HG03045 (cell line): ENCODE results near the gene SIVA1.

Experiments
- ATAC-seq: cut with Tn5 transposase; IDR thresholded peaks from one replicate; pipeline ENCODE4 v1.9.1; 2021; ENCODE audit warnings: mild to moderate bottlenecking, moderate library complexity; ENCODE audit not compliant: unreplicated experiment

SIVA1 gene, protein sequence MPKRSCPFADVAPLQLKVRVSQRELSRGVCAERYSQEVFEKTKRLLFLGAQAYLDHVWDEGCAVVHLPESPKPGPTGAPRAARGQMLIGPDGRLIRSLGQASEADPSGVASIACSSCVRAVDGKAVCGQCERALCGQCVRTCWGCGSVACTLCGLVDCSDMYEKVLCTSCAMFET

DNA sequence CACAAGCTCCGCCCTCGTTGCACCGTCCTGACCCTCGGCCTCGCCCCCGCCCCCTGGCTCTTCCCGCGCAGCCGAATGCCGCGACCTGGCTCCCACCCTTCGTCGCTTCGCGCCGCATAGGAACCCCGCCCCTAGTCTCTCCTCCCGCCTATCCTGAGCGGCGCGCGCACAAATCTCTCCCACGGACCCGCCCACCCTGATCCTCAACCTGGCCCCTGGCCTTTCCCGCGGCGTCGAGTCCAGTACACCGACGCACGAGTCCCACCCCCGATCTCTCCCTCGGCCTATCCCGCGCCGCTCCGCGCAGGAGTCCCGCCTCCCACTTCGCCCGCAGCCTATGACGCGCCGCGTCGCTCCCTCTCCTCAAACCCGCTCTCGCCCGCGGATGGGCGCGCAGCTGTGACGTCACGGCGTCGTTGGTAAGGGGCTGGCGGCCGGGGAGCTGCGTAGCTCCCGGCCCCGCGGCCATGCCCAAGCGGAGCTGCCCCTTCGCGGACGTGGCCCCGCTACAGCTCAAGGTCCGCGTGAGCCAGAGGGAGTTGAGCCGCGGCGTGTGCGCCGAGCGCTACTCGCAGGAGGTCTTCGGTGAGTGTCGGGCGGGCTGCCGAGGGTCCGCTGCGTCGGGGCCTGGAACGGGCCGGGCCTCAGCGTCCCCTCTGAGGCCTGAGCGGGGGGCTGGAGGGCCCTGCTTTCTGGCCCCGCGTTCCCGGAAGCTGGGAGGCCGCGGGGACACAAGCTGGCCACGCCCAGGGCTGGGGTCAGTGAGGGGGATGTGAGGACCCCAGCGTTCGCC, at the start of gene SIVA1:
TSS of gene SIVA1 (plus strand) at position 413 of the 793 bp plus-strand sequence. CDS start at position 468, 55 bp downstream.
- ATAC-seq: peak; percentile 86

DNA sequence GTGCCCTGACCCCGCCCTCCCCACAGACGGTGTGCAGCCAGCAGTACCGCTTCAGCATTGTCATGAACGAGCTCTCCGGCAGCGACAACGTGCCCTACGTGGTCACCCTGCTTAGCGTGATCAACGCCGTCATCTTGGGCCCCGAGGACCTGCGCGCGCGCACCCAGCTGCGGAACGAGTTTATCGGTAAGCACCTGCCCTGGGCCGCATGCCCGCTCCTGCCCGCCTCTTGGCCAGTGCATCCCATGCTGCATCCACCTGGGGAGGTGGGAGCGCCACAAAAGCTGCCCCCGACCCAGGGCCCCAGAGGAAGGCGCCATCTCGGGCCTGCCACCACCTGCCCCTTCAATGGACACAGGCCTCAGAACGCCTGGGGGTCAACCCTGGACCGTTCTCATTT, 49.7 kb upstream of the SIVA1 start:
- no peak for ATAC-seq

DNA sequence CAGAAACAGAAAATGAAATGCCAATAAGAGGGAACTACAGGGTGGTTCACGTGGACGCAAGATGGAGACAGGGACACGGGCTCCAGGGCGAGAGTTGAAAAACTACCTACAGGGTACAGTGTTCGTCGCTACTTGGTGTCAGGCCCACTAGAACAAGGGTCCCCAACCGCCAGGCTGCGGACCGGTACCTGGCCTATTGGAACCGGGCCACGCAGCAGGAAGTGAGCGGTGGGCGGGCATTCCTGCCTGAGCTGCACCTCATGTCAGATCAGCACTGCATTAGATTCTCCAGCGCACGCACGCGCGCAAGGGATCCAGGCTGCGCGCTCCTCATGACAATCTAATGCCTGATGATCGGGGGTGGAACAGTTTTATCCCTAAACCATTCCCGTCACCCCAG, 48.7 kb upstream of the SIVA1 start:
- no peak for ATAC-seq

DNA sequence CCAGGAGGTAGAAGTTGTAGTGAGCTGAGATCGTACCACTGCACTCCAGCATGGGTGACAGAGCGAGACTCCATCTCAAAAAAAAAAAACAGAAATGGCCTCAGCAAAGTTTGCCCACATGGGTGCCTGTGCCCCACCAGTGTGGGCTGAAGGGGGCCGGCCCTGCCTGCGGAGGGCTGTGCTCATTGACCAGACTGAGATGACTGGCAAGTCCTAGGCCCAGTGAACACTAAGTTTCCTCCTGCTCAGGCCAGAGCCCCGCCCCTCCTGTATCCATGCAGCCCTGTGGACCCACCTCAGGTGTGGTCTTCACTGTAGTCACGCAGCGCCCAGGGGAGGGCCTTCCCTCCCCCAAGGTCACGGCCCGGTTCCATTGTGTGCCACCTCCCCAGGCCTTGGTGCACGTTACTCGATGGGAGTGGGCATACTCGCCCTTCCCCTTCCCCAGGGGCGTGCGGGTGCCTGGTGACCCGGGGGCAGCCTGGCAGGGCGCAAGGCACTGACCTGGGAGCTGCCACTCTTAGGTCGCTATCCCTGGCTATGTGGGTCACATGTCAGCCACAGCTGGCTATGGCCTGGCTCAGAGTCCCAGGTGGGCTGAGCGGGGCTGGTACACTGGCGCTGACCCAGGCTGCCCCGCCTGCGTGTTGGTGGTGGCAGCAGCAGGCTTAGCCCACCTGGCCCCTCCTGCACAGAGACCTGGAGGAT, 47.5 kb upstream of the SIVA1 start:
- ATAC-seq: no peak

DNA sequence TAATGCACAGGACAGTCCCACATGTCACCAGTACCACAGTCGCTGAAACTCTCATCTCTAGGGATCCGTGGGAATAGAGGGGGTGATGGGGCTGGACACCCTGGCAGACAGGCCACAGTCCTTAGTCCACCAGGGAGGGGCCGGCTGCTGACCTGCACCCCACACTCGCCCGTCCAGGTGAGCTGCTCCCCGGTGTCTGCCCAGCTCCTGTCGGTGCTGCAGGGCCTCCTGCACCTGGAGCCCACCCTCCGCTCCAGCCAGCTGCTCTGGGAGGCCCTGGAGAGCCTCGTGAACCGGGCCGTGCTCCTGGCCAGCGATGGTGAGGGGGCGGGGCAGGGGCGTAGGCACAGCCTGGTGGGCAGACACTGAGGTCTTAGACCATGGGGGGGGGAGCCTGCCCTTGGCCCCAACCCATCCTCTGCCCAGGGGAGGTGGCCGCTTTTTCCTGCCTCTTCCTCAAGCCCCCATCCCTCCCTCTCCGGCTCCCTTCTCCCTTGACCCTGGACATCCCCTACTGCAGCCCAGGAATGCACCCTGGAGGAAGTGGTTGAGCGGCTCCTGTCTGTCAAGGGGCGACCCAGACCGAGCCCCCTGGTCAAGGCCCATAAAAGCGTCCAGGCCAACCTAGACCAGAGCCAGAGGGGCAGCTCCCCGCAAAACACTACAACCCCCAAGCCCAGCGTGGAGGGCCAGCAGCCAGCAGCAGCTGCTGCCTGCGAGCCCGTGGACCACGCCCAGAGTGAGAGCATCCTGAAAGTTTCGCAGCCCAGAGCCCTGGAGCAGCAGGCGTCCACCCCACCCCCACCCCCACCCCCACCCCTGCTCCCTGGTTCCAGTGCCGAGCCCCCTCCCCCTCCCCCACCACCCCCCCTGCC, 46.0 kb upstream of the SIVA1 start:
- ATAC-seq: no peak

DNA sequence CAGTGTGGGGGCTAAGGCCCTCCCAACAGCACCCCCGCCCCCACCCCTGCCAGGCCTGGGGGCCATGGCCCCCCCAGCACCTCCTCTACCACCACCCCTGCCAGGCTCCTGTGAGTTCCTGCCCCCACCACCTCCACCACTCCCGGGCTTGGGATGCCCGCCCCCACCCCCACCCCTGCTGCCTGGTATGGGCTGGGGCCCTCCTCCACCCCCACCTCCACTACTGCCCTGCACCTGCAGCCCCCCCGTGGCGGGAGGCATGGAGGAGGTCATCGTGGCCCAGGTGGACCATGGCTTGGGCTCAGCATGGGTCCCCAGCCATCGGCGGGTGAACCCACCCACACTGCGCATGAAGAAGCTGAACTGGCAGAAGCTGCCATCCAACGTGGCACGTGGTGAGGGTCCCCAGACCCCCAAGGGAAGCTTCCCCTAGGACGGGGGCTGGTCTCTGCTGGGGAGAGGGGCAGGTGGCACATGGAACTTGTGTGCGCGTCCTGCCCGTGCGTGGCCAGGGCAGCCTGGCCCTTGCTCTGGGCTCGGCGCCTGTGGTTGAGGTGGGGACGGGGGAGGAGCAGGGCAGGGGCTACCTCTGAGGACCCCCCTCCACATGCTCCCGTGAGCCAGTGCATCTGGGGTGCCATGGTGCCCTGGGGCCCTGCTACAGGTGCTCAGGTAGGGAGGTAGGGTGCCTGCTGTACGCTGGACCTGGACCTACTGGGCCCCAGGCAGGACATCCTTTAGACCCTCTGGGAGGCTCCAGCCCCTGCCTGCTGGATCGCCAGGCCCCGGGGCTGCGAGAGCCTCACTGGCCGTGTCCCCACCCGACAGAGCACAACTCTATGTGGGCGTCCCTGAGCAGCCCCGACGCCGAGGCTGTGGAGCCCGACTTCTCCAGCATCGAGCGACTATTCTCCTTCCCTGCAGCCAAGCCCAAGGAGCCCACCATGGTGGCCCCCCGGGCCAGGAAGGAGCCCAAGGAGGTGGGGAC, 45.0 kb upstream of the SIVA1 start:
- ATAC-seq: no peak

DNA sequence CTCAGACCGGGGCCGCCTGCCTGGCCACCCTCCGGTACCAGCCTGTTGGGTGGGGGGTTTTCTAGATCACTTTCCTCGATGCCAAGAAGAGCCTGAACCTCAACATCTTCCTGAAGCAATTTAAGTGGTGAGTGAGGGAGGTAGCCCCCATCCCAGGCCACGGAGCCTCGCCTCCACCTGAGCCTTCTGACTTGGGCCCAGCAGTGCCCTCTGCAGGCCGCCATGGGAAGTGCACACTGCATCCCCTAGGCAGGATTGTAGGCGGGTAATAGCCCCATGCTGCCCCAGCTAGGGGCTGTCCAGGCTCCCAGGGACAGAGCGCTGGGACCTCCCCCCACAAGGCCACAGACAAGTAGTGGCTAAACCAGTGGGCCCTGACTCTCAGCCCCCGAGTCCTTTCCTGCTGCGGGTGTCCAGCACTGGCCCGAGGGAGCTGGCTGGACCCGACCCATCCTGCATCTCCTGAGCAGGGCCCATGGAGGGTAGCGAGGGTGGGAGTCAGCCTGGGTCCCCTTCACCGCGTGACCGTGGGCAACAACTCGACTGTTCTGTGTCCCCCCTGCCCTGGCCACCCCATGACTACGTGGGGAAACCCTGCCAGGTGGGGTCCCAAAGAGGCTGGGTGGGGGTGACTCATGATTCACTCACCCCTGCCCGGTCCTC, 44.2 kb upstream of the SIVA1 start:
- ATAC-seq: no peak

DNA sequence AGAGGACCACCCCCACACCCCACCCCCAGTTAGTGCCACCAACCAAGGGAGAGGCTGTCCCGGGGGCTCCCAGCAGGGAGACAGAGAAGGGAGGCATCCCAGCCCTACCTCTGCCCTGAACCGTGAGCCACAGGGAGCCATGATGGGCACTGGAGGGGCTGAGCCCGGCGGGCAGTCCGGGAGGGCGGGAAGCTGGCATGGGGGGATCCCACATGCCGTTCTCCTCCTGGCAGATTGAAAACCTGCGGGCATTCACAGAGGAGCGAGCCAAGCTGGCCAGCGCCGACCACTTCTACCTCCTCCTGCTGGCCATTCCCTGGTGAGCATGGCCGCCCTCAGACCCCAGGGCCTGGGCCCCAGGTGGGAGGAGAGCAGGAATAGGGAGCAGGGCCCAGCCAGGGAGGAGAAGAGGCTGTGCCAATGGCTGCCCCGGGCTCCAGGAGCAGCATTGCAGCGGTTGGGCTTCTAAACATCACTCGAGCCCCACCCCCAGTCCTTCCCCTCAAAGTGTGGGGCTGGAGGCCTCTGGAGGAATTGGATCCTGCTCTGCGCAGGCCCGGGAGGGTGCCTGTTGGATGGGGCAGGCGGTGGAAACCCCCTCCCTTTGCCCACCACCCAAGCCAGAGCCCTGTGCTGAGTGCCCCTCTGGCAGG, 43.4 kb upstream of the SIVA1 start:
- ATAC-seq: no peak

DNA sequence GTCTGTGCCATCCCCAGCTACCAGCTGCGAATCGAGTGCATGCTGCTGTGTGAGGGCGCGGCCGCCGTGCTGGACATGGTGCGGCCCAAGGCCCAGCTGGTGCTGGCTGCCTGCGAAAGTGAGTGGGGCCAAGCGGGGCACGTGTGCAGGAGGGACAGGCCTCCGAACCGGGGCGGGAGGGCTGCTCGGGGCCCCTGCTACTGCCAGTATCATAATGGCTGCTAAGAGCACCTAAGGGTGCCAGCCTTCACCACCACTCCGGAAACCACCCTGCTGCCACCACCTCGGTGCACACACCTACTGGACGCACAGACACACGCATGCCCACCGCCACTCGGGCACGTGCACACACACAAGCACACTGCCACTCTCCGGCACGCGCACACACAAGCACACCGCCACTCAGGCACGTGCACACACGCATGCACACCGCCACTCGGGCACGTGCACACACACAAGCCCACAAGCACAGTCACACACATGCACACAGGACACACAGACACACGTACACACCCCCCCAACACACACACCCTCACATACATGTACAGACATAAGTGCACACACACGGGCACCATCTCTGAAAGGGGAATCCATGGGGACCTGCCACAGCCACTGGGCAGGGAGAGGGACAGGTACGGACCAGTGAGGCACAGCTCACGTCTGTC, 42.7 kb upstream of the SIVA1 start:
- ATAC-seq: no peak

DNA sequence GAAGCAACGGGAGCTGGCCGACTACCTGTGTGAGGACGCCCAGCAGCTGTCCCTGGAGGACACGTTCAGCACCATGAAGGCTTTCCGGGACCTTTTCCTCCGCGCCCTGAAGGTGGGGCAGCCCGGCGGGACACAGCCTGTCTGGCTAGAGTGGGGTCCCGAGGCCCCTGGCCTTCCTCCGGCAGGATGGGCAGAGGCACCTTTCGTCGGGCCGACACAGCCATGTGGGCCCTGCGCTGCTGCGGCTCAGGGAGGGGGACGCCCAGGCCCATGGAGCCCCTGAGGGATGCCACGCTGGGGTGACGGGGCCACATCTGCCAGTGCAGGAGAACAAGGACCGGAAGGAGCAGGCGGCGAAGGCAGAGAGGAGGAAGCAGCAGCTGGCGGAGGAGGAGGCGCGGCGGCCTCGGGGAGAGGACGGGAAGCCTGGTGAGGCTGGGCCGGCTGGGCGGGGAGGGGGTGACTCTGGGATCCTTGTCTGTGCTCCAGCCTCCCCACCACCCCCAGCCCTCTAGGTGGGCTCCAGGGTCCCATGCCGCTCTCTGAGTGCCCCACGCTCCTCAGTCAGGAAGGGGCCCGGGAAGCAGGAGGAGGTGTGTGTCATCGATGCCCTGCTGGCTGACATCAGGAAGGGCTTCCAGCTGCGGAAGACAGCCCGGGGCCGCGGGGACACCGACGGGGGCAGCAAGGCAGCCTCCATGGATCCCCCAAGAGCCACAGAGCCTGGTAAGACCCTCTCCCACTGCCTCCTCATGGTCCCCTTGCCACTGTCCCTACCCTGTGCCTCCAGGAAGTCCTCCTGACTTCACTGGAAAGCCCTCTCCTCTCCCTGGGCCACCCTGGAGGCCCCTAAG, 39.8 kb upstream of the SIVA1 start:
- ATAC-seq: no peak

DNA sequence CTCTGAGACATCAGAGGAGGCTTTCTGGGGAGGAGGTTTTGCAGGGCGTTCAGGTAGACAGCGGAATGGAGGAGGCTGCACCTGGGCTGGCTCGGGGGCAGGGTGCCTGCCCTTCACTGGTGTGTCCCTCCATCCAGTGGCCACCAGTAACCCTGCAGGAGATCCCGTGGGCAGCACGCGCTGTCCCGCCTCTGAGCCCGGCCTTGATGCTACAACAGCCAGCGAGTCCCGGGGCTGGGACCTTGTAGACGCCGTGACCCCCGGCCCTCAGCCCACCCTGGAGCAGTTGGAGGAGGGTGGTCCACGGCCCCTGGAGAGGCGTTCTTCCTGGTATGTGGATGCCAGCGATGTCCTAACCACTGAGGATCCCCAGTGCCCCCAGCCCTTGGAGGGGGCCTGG, 38.9 kb upstream of the SIVA1 start:
- no peak for ATAC-seq

DNA sequence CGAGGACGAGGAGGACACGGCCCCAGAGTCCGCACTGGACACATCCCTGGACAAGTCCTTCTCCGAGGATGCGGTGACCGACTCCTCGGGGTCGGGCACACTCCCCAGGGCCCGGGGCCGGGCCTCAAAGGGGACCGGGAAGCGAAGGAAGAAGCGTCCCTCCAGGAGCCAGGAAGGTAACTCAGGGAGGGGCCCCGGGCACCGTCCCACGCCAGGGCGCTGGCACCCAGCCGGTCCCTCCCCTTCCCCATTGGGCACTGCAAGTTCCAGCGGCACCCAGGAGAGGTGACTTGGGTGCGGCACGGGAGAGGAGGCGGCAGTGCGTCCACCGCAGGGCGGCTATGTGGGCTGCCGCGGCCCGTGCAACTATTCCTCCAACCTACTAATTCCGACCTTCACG, 38.3 kb upstream of the SIVA1 start:
- no peak for ATAC-seq

DNA sequence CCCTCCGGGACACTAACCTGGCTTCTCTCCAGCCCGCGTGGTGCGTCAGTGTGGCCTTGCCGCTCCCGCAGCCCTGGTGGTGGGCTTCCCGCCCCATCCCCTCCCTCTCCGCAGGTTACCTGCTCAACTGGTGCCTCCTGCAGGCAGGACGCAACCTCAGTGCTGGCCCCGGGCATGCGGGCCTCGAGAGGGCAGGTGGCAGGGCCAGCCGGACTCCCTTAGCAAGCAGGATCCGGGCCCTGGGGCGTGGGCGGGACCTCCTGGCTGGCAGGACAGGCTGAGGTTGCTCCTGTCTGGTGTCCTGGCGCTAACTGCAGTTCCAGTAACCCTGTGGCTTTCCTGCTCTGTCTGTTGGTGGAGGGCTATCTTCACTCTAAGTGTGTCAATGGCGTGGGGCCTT, 37.5 kb upstream of the SIVA1 start:
- ATAC-seq: no peak

DNA sequence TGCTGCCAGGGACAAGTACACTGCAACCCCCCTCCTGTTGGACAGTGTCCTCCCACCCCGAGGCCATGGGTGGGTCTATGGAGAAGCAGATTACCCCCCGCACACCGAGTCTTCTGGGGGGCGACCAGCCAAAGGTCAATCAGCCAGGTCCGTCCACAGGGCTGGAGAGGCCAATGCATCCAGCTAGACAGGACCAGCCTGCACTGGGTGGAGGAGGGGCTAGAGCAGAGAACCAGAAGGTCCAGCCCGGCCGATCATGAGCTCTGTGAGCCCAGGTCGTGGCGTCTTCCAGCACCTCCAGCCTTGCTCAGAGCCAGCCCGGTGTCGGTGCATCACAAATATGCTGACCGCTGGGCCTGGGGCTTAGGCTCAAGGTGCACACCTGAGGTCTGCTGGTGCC, 37.1 kb upstream of the SIVA1 start:
- no peak for ATAC-seq

DNA sequence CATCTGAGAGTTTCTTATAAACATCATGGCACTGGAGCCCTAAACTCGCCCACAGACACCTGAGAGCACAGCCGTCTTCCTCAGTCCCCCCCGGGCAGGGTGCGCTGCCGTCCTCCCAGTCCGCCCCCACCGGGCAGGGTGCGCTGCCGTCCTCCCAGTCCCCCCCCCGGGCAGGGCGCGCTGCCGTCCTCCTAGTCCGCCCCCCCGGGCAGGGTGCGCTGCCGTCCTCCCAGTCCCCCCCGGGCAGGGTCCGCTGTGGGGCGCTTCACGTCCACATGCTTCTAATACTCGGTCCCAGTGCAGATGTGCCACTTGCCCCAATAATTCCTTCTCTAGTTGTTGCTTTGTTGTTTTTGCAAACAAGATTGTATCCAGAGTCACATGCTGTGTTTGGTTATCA, 35.8 kb upstream of the SIVA1 start:
- no peak for ATAC-seq

DNA sequence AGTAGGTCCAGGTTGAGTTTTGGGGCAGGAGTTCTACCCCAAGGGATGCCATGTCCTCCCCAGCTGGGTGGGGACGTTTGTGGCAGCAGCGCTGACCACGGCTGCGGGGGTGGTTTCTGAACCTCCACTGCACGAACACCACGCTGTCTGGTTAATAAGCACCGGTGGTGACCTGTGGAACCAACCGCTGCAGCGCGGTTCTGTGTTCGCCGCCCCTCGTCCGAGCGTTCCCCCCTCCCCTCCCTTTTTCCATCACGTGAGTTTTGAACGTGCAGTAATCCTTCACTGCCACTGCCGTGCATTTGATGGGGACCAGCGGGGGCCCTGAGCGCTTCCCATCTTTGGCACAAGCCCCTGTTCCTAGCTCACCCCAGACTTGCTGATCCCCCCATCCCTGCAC, 35.3 kb upstream of the SIVA1 start:
- ATAC-seq: no peak

DNA sequence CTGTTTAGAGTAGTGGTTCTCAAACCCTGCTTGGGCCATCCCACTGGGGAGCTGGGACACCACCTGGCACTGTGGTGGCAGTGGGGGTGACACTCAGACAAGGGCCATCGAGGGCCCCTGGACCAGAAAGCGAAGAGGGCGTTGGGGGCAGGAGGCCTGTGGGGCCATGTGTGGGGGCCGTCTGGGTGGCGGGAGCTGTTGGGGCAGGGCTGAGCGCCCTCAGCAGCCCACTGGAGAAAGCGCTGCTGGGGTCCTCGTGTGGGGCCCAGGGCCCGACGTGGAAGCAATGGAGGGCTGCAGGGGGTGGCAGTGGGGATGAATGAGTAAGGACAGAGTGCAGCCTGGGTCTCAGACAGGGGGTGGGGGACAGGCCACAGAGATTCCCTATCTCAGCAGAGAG, 34.8 kb upstream of the SIVA1 start:
- no peak for ATAC-seq
